ENCODE measurements around the gene NADK2. TPM values are rescaled to one million over a fixed set of nuclear protein-coding genes. Genes with fewer than 3 reads are reported as not detected.

NADK2 gene
- total RNA-seq, 1 donor from 2014 or later, result 85.2 TPM

DNA sequence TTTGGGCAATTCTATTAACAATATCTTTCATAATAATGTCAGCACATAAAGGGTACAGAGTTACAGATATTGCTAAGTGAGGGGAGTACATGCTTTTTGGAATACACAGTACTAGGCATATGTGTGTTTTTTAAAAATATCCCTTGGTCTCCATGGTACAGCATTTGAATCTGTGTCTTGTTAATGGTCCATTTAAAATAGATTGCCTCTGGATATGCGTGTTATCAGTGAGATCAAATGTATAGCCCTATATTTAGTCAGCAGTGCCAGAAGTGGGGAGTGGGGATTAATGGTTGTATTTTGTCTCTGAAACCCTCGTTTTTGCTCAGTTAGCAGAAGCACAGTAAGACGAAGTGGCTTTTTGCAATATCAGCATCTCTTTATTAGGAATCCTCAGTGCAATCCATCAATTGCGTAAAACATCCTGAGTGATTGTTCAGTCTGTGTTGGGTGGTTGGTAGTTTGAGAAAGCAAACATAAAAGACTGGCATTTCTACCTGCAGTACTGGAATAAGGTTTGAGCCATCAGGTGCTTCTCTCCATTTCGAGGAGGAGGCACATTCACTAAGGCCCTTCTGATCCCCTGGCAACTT is 70.8 kb downstream of the NADK2 start:
- DNase-seq (ENCODE audit: low spot score in 2 of 2) (no peak), FAIRE-seq (no peak)

DNA sequence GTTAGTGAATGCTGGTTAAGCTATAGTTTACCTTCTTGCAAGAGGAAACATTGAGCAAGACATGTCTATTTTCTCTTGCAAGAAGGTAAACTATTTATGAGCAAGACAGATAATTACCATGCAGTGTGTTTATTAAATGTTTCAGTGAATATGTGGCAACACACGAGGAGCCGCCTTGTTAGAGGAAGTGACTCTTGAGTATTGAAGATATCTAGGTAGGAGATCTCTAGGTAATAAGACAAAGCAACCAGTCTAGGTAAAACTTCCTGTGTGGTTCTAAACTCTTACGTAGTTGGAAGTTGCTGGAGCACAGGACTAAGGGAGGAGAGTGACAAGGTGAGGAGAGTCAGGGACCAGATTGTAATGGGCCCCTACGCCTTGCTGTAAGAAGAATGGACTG is 73.0 kb downstream of the NADK2 start:
- DNase-seq (ENCODE audit: low spot score in 2 of 2) (no peak), FAIRE-seq (no peak)

DNA sequence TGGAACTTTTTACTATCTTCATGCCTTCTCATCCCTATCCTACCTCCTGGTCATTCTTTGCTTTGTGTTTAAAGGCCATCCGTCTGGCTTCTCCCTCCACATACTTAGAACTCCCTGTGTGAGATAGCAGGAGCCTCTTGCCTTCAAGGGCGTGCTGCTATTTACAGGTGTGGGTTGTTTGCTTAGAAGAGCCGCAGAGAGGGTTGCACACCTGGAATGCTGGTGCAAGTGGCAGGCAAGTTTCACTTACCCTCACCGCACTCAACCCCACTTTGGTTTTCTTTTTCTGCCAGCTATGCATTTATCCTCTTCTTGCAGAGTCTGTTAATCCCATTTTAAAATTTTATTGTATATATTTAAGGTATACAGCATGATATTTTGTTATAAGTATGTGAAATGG is 77.3 kb downstream of the NADK2 start:
- no peak for DNase-seq (ENCODE audit: low spot score in 2 of 2)
- no peak for FAIRE-seq

DNA sequence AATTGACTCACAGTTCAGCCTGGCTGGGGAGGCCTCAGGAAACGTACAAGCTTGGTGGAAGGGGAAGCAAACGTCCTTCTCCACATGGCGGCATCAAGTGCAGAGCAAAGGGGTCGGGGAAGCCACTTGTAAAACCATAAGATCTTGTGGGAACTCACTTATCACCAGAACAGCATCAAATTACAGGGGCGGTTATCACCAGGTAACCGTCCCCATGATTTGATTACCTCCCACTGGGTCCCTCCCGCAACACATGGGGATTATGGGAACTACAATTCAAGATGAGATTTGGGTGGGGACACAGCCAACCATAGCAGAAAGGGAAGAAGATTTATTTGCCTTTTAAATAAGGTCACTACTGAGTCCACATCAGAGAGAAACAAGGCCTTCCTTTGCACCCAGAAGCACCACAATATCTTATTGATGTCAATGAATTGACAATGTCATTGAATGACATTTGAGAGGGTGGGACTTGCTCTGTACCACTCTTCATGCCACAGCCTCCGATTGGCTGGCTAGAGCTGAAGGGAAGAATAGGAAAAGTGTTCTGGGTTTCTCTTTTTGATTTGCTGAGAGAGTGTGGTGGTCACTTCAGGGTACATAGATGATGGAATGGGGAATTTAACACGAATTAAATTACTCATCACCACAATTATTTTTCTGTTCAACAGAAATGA is 78.8 kb downstream of the NADK2 start:
- no peak for DNase-seq (ENCODE audit: low spot score in 2 of 2)
- no peak for FAIRE-seq

DNA sequence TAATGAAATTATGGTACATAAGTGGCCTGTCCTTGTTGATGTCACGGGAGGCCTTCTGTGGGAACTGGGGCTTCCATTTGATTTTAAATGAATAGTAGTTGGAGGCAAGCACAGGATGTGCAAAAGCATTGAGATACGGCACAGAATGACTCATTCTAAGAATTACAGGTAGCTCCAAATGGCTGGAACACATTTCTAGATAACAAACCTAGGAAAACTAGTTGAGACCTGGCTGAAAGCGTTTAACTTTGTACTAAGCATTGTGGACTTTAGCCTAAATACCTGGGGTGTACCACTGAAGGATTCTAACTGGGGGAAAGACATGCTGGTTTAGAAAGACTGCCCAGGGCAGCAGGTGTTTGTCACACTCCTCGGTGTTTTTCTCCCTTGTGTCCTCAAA is 80.4 kb downstream of the NADK2 start:
- DNase-seq (ENCODE audit: low spot score in 2 of 2), result no peak
- no peak for FAIRE-seq

DNA sequence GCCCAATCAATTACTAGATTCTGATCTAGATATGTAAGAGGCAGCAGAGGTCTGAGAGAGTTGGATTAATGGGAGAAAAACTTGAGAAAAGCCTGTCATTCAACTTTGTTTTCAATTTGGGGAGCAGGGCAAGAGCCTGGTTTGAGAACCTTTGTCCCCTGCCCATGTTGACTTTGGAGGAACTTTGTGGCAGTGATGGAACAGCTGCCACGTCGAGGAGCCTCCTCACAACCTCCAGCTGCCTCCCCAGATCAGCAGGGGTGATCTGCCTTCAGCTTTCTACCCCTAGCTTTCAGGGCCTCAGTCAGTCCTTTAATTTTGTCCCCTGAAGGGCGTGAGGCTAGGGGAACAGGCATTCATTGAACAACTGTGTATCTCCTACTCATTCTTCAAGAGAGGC is 81.1 kb downstream of the NADK2 start:
- no peak for FAIRE-seq

DNA sequence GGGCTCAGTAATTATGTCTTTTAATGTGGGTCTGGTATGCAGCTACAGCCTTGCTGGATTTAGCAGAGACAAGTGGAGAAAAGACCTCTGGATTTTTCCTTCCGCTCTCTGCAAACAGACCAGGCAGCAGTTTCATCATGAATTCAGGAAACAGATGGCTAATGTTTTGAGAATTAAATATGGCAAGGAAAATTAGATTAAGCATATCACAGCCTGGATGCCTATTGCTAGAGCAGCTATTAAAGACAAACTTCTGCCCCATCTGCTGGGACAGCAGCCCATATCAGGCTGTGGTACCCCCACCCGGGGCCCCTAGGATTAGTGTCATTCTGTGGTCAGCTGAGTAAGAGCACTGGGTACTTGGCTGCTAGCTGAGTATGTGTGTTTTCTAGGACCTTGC is 83.6 kb downstream of the NADK2 start:
- DNase-seq (ENCODE audit: low spot score in 2 of 2) (no peak), FAIRE-seq (no peak)

More for the DNA sequence above, 81.1 kb downstream of the NADK2 start:
- DNase-seq (ENCODE audit: low spot score in 2 of 2), result no peak

DNA sequence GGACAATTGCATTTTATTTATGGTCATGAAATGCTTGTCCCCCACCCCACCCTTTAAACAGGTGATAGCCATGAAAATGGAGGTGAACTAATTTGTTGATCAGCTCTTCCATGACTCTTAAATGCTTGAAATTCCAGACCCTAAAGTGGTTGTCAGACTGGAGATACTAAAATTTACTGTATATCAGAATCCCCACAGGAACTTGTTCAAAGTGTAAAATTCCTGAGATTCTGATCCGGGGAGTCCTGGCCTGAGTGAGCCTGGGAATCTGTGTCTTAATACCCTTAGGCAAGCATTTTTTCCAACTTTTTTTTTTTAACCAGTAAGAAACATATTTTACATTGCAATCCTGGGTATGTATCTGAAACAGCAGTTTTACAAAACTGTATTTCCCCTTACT is 85.1 kb downstream of the NADK2 start:
- no peak for FAIRE-seq
- no peak for DNase-seq (ENCODE audit: low spot score in 2 of 2)

DNA sequence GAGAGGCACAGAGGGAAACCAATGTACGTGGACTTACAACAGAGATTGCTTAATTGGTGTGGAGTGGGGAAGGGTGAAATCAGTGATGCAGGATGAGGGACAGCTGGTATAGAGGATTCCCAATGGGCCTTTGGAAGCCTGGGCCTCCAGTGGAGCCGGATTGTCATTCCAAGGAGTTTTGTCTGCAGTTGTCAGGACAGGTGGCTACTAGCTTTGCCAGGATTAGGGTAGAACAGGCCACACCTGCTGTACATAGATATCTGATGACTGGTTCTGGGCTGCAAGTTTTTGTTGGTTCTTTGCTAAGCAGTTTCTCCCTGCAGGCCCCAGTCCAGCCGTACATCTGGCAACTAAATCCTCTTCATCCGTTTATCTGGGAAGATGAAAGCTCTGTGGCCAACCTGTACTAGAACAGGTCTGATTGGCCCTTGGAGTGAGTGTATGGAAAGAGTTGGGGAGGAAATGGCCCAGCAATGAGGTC is 85.6 kb downstream of the NADK2 start:
- no peak for FAIRE-seq
- DNase-seq (ENCODE audit: low spot score in 2 of 2), result no peak

DNA sequence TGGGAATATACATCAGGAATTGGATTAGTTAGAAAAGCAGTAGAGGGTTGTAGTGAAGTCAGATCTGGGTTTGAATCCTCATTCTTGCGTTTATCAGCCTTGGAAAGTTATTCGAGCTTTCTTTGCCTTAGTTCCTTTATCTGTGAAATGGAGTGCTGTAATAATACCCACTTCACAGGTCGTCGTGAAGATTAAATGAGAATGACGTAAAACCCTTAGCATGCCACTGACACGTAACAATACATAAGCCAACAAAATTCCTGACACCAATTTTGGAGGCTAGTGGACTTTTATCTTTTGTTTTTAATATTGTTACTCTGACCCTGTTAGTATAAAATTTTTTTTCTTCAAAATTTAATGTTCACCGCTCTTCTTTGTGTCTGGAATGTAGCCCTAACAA is 86.4 kb downstream of the NADK2 start:
- DNase-seq (ENCODE audit: low spot score in 2 of 2) (no peak), FAIRE-seq (no peak)

DNA sequence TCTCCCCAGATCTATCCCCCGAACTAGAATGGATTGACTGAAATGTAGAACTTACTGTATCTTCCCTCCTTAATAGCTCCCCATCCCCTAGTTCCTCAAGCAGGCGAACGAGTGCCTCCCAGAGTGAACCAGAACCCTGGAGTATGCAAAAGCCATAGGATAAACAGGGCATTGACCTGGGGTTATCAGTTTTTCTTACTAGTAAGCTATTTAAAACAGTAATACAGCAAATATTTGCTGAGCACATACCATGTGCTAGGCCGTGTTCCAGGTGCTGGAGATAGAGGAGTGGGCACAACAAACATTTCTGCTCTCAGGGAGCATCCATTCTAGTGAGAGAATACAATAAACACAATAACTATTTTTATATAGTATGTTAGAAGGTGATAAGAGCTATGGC is 88.0 kb downstream of the NADK2 start:
- FAIRE-seq (no peak), DNase-seq (ENCODE audit: low spot score in 2 of 2) (no peak)

DNA sequence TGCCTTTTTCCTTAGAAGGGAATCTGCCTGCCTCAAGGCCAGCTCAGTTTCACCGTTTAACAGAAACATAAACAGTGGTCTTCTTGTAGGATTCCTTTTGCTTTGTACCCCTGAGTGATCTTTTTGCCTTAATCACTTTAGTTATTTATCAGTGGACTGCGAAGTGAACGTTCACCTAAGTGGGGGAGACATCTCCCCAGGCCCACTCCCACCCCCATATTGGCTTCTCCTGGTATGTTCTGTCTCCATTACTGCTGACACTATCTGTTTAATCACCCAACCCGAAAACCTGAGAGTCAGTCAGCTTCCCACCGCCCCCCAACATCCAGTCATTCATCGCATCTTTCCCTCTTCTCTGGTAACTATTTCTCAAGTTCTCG is 88.4 kb downstream of the NADK2 start:
- DNase-seq (ENCODE audit: low spot score in 2 of 2) (no peak), FAIRE-seq (no peak)

DNA sequence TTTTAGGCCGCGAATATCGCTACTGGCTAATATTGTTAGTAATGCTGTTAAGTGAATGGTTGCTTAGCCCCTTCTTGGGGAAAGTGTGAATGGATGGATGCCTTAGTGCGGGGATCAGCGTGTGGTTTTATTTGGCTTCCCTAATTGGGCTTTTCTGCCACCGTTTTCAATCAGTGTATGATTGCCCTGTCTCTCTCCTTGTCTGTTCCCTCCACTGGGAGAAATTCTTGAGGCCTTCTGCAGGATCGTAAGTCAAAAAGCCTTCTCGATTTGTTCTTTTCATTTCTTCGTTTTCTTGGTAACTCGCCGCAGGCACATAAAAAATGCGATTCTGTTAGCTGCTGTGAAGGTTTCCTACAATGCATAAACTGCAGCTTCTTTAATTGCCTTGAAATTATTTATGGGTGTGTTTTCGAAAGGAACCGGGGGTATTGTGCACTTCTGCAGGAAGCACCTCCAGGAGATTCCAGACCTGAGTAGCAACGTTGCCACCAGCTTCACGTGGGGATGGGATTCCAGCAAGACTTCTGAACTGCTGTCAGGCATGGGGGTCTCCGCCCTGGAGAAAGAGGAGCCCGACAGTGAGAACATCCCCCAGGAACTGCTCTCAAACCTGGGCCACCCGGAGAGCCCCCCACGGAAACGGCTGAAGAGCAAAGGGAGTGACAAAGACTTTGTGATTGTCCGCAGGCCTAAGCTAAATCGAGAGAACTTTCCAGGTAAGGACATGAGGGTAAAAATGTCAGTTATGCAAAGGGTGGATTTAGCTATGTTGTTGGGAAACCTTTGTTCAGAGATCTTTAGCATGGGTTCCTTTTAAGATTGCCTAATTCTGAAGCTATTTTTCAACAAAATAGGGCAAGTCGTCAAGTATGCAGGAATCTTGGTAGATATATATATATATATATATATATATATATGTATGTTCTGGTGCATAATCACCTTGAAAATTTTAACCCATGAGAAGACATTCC is 89.1 kb downstream of the NADK2 start:
- DNase-seq (ENCODE audit: low spot score in 2 of 2), result no peak
- no peak for FAIRE-seq

DNA sequence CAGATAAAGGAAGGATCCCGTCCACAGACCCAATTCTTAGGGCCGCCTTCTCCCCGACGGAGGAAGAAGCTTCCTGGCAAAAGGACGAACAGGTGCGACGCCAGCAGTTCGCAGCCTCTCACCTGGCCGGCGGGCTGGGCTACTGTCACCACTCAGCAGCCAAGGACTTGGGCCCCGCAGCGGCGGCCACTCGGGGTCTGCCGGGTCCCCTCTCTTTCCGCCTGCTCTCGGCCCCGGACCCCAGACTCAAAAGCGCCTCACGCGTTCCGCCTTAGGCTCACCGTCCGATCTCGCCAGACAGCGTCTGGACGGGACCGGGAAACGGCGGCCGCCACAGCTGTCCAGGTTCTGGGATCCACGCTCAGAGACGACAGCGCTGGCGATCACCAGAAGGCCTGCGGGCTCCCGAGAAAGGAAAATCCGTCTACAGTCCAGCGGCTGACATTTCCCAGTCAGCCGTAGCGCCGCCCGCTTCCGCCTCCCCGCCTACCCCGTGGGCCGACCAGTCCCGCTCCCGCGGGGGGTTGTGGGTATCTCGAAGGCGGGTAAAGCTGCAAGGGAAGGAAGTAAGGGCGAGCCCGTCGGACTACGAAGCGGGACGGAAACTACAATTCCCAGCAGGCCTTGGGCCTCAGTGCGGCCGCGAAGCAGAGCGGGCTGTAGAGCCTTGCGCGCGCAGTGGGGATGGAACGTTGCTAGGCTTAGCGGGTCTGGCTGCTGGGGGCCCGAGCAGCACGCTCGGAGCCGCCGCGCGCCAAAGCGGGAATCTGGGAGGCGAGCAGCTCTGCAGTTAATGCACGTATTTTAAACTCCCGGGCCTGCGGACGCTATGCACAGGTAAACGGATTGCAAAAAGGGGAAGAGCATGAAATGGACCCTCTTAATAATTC is 90.0 kb downstream of the NADK2 start, which contains the start of the genes LMBRD2 and SKP2:
Gene LMBRD2 (minus strand): TSS at position 454 of the 890 bp plus-strand sequence. CDS start 8,538 bp downstream, outside the sequence.
Gene SKP2 (plus strand): TSS at position 678 of the 890 bp plus-strand sequence. CDS start 152 bp downstream, at position 830.
- DNase-seq (ENCODE audit: low spot score in 2 of 2) (peak; percentile 87 to 94), FAIRE-seq (no peak)

DNA sequence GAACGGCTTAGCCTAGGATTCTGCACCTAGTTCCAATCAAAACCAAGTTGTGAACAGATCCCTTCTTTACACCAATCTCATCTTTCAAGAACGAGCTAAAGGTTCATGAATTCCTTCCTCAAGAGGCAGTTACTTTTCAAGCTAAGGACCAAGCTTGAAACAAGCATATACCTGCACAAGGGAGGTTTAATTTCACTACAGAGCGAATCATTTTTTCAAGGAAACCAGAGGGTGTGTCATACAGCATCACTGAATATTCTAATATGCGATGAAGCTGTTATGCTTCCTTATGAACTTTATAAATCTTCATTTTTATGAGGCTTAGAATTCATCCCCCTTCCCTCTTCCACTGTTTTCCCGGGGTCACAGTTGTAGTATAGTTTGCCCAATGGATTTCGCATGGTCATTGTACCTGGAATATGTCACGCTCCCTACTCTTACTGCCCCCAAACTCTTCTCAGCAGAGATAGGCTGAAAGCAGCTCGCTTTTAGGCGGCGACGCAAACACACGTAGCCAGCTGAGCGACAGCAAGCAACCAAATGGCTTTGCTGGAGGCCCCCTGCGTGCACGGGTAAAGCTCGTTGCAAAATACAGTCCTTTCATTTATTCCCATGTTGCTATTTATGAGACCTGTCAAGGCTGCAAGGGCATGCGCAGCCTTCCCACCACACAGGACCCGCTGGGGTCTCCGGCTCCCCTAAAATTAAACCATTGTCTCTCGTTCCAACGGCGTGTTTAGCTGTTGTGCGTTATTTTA is 90.9 kb downstream of the NADK2 start:
- peak; percentile 14 to 29 for DNase-seq (ENCODE audit: low spot score in 2 of 2)
- no peak for FAIRE-seq

DNA sequence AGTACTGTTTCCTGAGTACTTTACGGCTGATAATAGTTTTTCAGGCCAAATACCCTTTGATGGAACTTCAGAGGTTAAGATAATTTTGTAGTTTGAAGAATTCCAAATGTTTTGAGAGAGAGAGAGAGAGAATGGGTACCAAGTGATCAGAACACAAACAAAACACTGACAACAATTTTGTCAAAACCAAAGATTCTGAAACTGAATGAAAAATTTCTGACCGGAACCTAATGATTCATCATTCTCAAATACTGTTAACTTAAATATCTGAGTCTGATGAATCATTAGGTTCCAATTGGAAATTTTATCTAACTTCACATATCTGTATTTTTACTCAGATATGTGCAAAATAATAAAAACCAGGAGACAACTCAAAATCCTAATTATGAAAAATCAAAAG is 94.0 kb downstream of the NADK2 start:
- FAIRE-seq (no peak), DNase-seq (ENCODE audit: low spot score in 2 of 2) (no peak)

DNA sequence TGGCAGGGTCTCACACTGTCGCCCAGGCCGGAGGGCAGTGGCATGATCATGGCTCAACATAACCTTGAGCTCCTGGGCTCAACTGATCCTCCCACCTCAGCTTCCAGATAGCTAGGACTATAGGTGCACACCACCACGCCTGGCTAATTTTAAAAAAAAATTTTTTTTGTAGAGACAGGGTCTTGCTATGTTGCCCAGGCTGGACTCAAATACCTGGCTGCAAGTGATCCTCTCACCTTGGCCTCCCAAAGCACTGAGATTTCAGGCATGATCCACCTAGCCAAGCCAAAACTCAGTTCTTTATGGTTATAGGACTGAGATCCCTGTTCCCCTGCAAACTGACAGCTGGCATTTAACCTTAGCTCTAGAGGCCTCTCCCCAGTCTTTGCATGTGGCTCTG is 95.3 kb downstream of the NADK2 start:
- DNase-seq (ENCODE audit: low spot score in 2 of 2), result no peak
- FAIRE-seq, result no peak

DNA sequence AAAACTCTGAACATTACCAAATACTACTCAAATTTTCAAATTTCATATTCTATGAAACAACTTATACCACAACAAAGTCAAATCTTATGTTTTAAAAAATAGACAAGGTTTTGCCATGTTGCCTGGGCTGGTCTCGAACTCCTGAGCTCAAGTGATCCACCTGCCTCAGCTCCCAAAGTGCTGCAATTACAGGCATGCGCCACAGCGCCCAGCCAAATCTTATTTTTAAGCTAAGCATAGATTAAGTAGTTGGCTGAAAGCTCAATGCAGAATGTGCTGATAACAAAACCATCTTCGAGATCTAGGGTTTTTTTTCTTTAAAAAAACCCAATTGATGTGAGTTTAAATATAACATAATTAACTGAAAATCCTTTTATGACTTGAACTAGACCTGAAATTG is 96.4 kb downstream of the NADK2 start:
- no peak for FAIRE-seq
- DNase-seq (ENCODE audit: low spot score in 2 of 2), result no peak

Measured in frontal cortex (tissue), 4 donors.